Fibroblast of lung (primary cell): Measurements from ENCODE around the gene ANKRD40CL. TPM values are rescaled to one million over a fixed set of nuclear protein-coding genes. Genes with fewer than 3 reads are reported as not detected.

Experiments used
- DNase-seq, 2 donors: peaks; one replicate each; pipeline versions ENCODE4 v3.0.0 to v3.0.0-alpha.2; 2010; ENCODE audit warnings: low read depth in 2 of 2
- H2AFZ ChIP-seq: 2 replicates; pipeline ENCODE4 v1.5.1; 2012; ENCODE audit warnings: low read length, control low read depth, inconsistent platforms
- H3K27ac ChIP-seq: 2 replicates; pipeline ENCODE4 v1.5.1; 2011; ENCODE audit warnings: low read length, control low read depth; ENCODE audit not compliant: insufficient read depth
- H3K27me3 ChIP-seq: 2 replicates; pipeline ENCODE4 v1.5.1; 2011; ENCODE audit warnings: mild to moderate bottlenecking, low read length; ENCODE audit not compliant: control insufficient read depth, insufficient read depth
- H3K36me3 ChIP-seq: 2 replicates; pipeline ENCODE4 v1.5.1; 2011; ENCODE audit warnings: low read length; ENCODE audit not compliant: control insufficient read depth, insufficient read depth
- H3K4me1 ChIP-seq: 2 replicates; pipeline ENCODE4 v1.5.1; 2011; ENCODE audit warnings: low read length; ENCODE audit not compliant: control insufficient read depth, insufficient read depth; ENCODE audit errors: extremely low read depth
- H3K4me2 ChIP-seq: 2 replicates; pipeline ENCODE4 v1.5.1; 2011; ENCODE audit warnings: low read length, control low read depth; ENCODE audit not compliant: insufficient read depth; ENCODE audit errors: extremely low read depth
- H3K4me3 ChIP-seq, 4 experiments: fragments of 200-600 bp in 1 of 4; sonication (generic) in 1 of 4; replicated peaks in 1 of 4; 2 replicates each; pipeline ENCODE4 v1.5.1; 2011 to 2016; ENCODE audit warnings: low read length in 4 of 4, low read depth in 3 of 4, mild to moderate bottlenecking in 3 of 4, control low read depth in 2 of 4, inconsistent platforms in 1 of 4, mixed read lengths in 1 of 4; ENCODE audit not compliant: insufficient read depth in 1 of 4; ENCODE audit errors: control extremely low read depth in 1 of 4
- H3K79me2 ChIP-seq: 2 replicates; pipeline ENCODE4 v1.5.1; 2012; ENCODE audit warnings: mild to moderate bottlenecking, low read length, inconsistent platforms; ENCODE audit not compliant: control insufficient read depth, insufficient read depth
- H3K9ac ChIP-seq: 2 replicates; pipeline ENCODE4 v1.5.1; 2011; ENCODE audit warnings: mild to moderate bottlenecking, low read length, control low read depth; ENCODE audit not compliant: insufficient read depth
- H3K9me3 ChIP-seq: 2 replicates; pipeline ENCODE4 v1.5.1; 2012; ENCODE audit warnings: low read depth, low read length; ENCODE audit not compliant: control insufficient read depth, insufficient read depth
- H4K20me1 ChIP-seq: 2 replicates; pipeline ENCODE4 v1.5.1; 2011; ENCODE audit warnings: low read length; ENCODE audit not compliant: control insufficient read depth, insufficient read depth; ENCODE audit errors: extremely low read depth
- CTCF ChIP-seq, 2 donors: IDR thresholded peaks in 1 of 2; conservative IDR thresholded peaks in 1 of 2; 1 replicate in 1 of 2; 2 replicates in 1 of 2; pipeline ENCODE4 v1.5.1; 2011 to 2012; ENCODE audit warnings: low read length in 2 of 2, control low read depth in 1 of 2, inconsistent platforms in 1 of 2, low read depth in 1 of 2, mild to moderate bottlenecking in 1 of 2
- EZH2 ChIP-seq: IDR thresholded peaks from 2 replicates; pipeline ENCODE4 v1.5.1; 2012; ENCODE audit warnings: low read length, control low read depth, mild to moderate bottlenecking; ENCODE audit errors: missing control alignments
- polyA plus RNA-seq, 2 donors: library from polyadenylated mRNA; depleted of rRNA in 1 of 2; stranded (reverse) in 1 of 2; unstranded in 1 of 2; fragments of >200 nt; gene quantifications; 2 replicates each; pipeline ENCODE4 v1.2.1, GENCODE V29; 2011 to 2012; ENCODE audit warnings: missing spikeins in 1 of 2
- total RNA-seq: library from RNA; depleted of rRNA; stranded (reverse); fragments of >200 nt; gene quantifications from 2 replicates; pipeline ENCODE4 v1.2.1, GENCODE V29; 2014

Gene ANKRD40CL
- total and polyA plus RNA-seq, 2 donors (not counting 1 experiment from before 2014, with no cell fraction given): not detected

- no peak for TF ChIP-seq EZH2
- TF ChIP-seq CTCF (conservative IDR thresholded peaks at IDR 0.05 in 1 of 2, IDR thresholded peaks at IDR 0.05 in 1 of 2; ENCODE audit: low read depth in 1 of 2, low read length in 2 of 2): no peak
- H3K9me3 ChIP-seq: no peaks in the 10 kb centered on the region
- H3K27ac ChIP-seq: no peak overlapping the region
- H3K79me2 ChIP-seq: no peaks in the 10 kb centered on the region
- no peaks in the 10 kb centered on the region for H4K20me1 ChIP-seq
- H3K9ac ChIP-seq: no peak overlapping the region
- no peak for DNase-seq
- no peaks in the 10 kb centered on the region for H3K36me3 ChIP-seq
- no peak overlapping the region for H2AFZ ChIP-seq
- no peaks in the 10 kb centered on the region for H3K4me1 ChIP-seq
- no peak overlapping the region for H3K4me2 ChIP-seq
- H3K4me3 ChIP-seq: no peak overlapping the region
- no peaks in the 10 kb centered on the region for H3K27me3 ChIP-seq
Measured at GRCh38 chr17:50775926-50776325, 8.6 kb upstream of the ANKRD40CL start.

GRCh38 chr17:50774225-50774803, 7.0 kb upstream of the ANKRD40CL start:
- H3K79me2 ChIP-seq: no peaks in the 10 kb centered on the region
- H2AFZ ChIP-seq: no peak overlapping the region
- no peaks in the 10 kb centered on the region for H3K9me3 ChIP-seq
- H3K4me2 ChIP-seq: no peak overlapping the region
- no peak overlapping the region for H3K27ac ChIP-seq
- TF ChIP-seq EZH2: no peak
- TF ChIP-seq CTCF (conservative IDR thresholded peaks at IDR 0.05 in 1 of 2, IDR thresholded peaks at IDR 0.05 in 1 of 2; ENCODE audit: low read depth in 1 of 2, low read length in 2 of 2): no peak
- DNase-seq: no peak
- H3K27me3 ChIP-seq: no peaks in the 10 kb centered on the region
- H3K4me3 ChIP-seq: no peak overlapping the region
- H3K36me3 ChIP-seq: no peaks in the 10 kb centered on the region
- H4K20me1 ChIP-seq: no peaks in the 10 kb centered on the region
- no peaks in the 10 kb centered on the region for H3K4me1 ChIP-seq
- H3K9ac ChIP-seq: no peak overlapping the region

- Histone ChIP-seq H3K27ac (no peak overlapping the region), H2AFZ (no peak overlapping the region), H3K36me3 (no peaks in the 10 kb centered on the region), H3K4me1 (no peaks in the 10 kb centered on the region), H3K79me2 (no peaks in the 10 kb centered on the region), H3K4me3 (no peak overlapping the region), H3K4me2 (no peak overlapping the region), H3K27me3 (no peaks in the 10 kb centered on the region), H3K9me3 (no peaks in the 10 kb centered on the region), H3K9ac (no peak overlapping the region), H4K20me1 (no peaks in the 10 kb centered on the region)
- no peak for DNase-seq
- TF ChIP-seq EZH2 (no peak), CTCF (conservative IDR thresholded peaks at IDR 0.05 in 1 of 2, IDR thresholded peaks at IDR 0.05 in 1 of 2; ENCODE audit: low read depth in 1 of 2, low read length in 2 of 2) (no peak)
Measured at GRCh38 chr17:50771991-50772785, 4.9 kb upstream of the ANKRD40CL start.
